Activated naive CD4-positive, alpha-beta T cell treated with anti-CD3 and anti-CD28 coated beads, Interleukin-2, amount 50 U/mL, for 16 hours (primary cell): ENCODE data around the gene GLIS1.

Source experiments
- DNase-seq: peaks from one replicate; pipeline ENCODE4 v3.0.0-alpha.2; 2020

Gene GLIS1

DNA sequence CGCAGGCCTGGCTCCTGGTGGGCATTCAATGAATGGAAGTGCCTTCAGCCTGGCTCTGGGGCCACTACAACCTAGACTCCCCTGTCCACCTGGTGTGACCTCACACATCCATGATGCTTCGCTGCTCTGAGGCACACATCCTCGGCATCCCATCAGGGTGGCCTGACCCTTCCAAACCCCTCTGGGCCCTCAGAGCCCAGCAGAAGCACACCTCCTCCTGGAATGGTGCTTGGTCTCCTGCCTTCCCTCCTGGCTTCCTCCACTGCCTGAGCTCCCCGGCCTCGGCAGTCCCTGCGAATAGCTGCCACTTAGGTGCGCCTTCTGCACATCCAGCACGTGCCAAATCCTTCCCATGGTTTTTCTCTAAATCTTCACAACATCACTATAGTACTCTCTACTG lies 133.8 kb downstream of the GLIS1 start:
- no peak for DNase-seq

GRCh38 chr1:53604291-53604919 lies 134.6 kb downstream of the GLIS1 start:
- DNase-seq = no peak

- DNase-seq = no peak
Measured at GRCh38 chr1:53603431-53603830, 135.5 kb downstream of the GLIS1 start.

DNA sequence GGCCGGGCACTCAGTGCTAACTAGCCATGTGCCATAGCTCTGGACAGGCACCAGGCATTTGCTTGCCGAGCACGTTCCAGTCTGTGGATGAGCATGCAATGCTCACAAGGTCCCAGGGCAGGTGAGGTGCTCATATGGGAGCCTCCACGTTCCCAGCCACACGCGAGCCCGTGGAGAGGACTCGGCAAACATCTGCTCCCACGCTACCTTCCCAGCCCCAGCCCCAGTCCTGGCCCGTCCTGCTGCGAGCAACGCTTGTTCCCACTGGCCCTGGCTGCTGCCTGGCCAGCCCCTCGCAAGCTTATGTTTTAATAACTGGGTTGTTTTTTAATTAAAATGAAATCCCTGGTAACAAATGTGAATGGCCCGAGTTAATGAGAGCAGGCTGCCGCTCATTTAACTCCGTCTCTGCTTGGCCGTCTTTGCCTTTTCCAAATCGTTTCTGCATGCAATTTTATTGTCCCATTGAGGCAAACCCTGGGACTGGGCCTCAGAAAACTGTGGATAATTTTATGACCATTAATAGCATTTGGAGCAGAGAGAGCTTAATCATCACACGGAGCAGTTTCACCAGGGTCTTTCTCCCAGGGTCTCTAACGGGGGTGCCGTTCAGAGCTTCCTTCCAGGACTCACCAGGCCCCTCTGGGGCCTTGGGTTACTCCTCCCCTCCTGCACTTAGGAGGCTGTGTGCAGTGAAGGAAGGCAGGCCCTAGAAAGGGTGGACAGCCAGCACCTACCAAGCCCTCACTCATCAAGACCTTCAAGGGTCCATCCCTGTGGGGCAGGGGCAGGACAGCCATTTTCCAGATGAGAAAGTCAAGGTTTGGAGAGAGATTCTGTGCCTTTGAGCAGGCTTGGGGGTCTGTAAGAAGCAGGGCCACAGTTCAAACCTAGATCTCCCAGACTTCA lies 136.8 kb downstream of the GLIS1 start:
- DNase-seq = no peak

DNA sequence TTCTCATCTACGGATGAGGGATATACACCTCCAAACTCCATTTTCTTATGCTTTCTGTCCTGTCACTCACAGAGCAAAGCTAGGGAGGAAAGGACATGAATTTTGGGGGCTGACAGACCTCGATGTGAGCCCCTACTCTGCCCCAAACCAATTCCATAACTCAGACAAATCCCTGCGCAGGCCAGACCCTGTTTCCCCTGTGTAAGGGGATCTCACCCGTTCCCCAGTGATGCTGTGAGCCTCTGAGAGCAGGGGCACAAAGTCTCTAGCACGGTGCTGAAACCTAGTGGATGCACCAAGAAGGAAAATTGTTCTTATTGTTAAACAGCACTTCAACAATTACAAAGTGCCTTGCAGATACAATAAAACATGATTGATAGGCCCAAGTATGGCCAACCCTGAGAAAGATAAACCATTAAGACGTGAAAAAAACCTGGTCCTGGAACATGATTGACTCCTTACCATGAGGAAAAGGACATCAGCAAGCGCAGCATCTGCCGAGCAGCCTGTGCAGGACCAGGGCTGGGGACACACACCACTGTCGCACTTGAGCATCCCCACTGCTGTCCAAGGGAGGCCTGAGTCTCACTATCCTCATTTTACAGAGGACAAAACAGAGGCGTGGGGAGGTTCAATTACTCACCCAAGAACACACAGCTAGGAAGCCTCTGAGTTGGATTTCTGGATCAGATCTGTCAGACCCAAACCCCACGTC lies 137.8 kb downstream of the GLIS1 start:
- no peak for DNase-seq

DNA sequence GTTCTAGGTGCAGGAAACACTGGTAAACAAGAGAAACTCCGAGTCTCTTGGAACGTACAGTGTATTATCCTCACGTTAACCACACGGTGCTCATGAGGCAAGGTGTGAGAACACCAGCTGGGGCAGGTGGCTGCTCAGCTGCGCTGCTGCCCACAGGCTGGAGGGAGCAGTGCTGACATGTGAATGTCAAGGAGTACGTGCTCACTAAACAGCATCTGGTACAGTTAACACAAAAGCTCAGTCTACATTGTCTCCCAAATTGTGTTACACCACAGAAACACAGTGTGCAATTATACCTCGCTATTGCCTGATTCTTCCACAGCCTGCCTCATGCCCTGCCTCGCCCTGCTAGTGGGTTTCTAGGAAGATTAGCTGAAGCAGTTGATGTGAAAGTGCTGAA lies 138.4 kb downstream of the GLIS1 start:
- no peak for DNase-seq

DNA sequence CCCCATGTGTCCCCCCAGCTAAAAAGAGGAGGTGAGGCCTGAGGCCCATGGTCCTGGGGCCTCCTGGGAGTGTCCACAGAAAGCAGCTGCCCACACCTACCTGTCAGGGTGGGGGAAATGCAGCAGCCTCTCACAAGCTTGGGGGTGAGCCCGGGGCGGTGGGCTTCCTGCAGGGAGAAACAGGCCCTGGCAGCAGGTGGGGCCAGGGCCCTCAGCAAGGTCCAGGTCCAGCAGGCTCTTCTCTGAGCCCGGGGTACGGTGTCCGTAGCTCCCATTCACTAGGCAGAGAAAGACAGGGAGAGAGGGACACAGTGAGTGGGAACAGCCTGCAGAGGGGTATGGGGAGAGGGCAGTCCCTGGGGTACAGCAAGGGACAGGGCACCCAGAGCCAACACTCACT lies 139.0 kb downstream of the GLIS1 start:
- DNase-seq = no peak

DNA sequence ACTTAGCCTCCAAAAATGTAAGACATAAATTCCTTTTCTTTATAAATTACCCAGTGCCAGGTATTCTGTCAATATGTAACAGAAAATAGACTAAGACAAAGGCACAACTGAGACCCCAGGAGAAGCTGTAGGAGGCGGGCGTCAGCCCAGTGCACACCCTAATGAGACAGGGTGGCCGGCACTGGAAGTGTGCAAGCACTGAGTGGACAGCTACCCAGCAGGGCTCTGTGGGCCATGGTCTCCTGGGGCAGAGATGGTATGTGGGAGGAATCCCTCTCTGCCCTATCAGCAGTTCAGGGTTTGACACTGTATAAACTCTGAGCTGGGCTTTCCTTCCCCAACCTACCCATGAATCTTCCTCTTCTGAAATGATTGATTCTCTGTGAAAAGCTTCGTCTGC lies 139.5 kb downstream of the GLIS1 start:
- DNase-seq = no peak

- DNase-seq = no peak
Measured at GRCh38 chr1:53598966-53599365, 140.0 kb downstream of the GLIS1 start.

DNA sequence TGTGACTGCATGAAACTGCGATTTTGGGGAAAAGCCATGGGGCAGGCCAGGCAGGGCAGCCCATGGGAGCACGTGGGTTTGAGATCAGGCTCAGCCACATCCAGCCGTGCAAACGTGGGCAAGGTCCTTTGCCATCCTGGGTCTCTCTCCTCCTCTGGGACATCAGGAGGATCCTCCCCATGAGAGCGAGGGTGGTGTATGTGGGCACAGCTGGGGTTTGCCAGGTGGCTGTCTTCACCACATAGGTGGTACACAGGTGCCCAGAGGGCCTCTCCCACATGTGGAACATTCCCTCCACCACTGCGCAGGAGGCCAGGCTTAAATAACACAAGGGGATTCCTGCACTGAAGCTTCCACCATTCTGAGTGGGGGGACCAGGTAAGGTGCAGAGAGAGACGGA lies 143.1 kb downstream of the GLIS1 start:
- no peak for DNase-seq

DNA sequence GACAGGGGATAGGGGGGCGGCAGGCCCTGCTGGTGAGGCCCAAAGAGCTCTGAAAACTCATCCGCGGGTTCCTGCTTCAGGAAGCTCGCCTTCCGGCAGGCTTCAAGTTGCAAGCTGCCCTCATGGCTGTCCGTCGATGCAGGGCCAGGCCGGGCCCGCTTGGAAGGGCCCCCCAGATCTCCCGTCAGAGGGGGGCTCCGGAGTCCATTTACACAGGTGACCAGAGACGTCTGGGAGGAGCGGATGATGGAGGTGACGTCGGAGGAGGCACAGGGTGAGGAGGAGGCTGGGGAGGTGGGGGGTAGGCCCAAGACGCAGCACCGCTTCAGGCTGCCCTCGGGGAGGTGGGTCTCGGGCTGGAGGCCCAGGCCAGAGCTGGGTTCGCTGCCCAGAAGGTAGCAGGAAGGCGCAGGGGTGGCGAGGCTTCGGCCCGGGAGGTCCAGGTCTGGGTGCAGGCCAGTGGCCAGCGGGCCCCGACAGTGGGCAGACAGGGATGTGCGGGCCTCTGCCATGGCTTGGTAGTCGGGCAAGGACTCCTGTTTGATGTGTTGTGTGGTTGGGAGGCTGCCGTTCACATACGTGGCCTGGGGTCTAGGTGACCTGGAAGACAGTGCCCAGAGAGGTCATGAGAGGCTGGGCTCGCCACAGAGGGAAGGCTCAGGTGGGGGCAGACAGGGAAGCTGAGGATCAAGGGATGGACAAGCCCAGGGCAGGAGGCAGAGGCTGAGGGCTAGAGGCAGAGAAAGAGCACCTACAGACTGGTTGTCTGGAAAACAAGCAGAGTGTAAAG lies 144.4 kb downstream of the GLIS1 start:
- no peak for DNase-seq

- DNase-seq = no peak
Measured at GRCh38 chr1:53593758-53594380, 145.1 kb downstream of the GLIS1 start.

GRCh38 chr1:53592985-53593757 lies 145.8 kb downstream of the GLIS1 start:
- DNase-seq = no peak

- DNase-seq = no peak
Measured at GRCh38 chr1:53592521-53592982, 146.4 kb downstream of the GLIS1 start.

DNA sequence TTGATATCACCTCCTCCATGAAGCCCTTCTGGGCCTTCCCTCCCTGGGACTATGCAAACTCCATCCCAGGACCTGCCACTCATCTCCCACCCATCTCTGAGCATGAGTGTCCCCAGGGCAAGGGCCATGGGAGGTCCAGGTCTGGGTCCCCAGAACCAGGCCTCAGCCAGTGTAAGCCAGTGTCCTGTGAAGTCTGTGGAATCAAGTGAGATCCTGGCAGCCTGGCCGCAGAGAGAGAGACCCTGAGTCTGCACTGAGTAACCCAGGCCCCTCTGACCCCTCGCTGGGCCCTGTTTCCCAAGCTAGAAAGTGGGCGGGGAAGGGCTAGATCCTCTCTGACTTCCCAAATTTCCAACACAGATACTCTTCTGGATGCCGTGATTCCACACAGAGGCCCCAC lies 147.0 kb downstream of the GLIS1 start:
- no peak for DNase-seq

DNA sequence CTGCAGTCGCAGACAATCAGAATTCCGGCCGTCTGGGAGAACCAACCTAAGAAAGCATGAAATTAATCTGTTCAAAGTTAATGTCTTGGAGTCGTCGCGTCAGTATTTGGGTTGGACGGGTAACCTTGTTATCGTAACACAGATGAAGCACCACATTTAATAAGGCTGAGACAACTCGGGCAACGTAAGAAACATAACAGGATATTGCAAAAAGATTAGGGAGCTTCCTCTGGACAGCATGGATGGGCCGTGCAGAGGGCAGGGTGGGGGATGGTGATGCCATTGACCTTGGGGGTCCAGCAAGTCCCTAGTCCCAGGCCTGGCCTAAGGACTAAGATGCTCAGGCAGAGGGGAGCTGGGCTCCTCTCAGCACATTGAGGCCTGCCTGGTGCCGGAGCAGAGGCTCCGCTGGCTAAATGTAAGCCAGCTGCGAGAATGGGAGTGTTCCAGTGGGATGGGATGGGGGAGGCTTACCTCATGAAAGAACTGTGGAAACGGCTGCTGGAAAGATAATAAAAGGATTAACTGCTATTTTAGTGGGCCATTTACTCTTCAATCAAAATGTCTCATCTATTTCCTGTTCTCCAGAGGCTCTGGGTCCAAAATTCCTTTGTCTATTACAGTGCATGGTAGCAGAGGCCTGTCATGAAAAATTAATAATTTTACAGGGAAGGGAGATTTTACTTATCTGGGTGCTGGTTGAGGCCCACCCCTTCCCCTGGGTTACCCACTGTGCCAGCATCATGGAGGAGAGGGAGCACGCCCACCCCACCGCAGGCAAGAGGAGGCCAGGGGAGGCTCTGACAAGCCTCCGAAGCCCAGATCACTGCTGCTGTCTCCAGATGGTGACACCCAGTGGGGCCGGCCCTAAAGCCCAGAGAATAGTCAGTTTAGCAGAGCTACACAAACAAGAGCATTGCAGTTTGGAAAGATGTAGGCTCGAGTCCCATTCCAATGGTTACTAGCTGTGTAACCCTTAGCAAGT lies 148.1 kb downstream of the GLIS1 start:
- DNase-seq = no peak

DNA sequence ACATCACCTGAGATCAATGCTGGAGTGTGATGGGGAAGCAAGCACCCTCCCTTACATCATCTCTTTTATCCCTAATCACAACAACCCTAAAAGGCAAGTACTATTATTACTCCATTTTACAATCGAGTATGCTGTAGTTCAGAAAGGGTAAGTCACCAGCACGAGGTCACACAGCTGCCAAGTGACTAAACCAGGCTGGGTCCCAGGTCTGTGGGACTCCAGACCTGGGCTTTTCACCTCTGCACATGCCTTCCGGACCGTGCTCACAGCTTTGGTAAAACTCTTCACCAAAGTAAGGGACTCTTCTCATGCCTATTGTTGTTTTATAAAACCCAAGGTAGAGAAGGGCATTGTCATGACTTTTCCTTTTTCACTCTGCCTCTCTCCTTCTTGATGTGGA lies 148.9 kb downstream of the GLIS1 start:
- no peak for DNase-seq

DNA sequence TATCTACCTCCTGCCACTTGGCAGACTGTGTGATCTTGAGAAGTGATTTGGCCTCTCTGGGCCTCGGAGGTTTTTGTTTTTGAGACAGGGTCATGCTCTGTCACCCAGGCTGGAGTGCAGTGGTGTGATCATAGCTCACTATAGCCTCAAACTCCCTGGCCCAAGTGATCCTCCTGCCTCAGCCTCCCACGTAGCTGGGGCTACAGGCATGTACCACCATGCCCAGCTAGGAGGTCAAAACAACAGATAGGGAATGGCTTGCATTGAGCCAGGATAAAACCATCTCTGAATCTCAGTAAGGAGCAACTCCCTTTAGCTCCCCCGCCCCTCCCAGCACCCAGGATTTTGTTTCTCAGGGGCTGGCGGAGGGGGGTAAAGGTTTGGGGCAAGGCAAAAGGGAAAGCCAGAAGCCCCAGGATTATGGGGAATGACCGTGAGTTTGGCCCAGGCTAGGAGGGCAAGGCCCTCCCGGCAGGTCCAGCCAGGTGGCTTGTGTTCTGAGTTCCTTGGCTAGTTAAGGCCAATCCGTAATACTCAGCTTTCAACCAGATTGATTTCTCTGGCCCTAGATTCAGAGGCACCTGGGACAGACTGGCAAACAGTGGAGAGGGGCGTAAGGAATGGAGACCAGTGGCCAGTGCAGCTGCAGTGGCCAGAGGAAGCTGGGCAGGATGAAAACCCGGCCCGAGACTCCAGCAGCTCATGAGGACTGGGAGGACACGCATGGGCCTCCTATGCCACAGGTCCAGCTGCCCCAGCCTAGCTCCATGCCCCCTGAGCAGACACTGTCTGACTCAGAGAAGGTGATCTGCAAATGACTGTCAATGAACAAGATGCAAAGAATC lies 149.7 kb downstream of the GLIS1 start:
- DNase-seq = no peak

- no peak for DNase-seq
Measured at GRCh38 chr1:53588053-53588779, 150.7 kb downstream of the GLIS1 start.
